Measurements from ENCODE around the gene ST7L. TPM values are rescaled to one million over a fixed set of nuclear protein-coding genes. Genes with fewer than 3 reads are reported as not detected.

The ST7L gene
- total and polyA plus RNA-seq, 2 experiments from 2014 or later = 9.2 to 14.2 TPM

DNA sequence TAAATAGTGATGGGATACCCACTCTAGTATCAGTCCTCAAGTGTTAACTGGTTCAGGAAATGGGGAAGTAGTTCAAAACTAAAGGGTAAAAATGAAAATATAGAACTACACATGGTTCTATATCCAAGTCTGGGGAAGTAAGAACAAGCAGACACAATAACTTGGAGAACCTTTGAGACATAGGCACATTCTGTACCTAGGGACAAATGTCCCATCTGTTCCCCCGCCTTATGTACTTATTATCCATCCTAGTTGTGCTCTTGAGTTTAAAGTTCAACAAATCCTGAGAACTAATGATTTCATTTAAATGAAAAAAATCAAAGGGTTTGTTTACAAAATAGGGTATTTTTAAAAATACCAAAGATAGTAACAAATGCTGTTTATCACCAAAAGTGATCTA lies 77.6 kb downstream of the ST7L start:
- Histone ChIP-seq H3K4me3 (no peak overlapping the region), H3K27ac (no peak overlapping the region), H3K9me3 (ENCODE audit: low read depth) (no peaks in the 10 kb centered on the region), H2AFZ (no peak overlapping the region), H3K4me2 (no peak overlapping the region), H4K20me1 (ENCODE audit: insufficient read depth, poor library complexity, severe bottlenecking) (no peaks in the 10 kb centered on the region), H3K27me3 (no peaks in the 10 kb centered on the region), H3K9me2 (replicated peaks; ENCODE audit: insufficient read depth) (no peaks in the 10 kb centered on the region), H3K79me2 (no peaks in the 10 kb centered on the region), H3K36me3 (replicated peaks; ENCODE audit: insufficient read depth, low read depth) (no peaks in the 10 kb centered on the region), H3K4me1 (ENCODE audit: insufficient read depth) (peaks cover 5% of the 10 kb centered on the region)
- WGBS (ENCODE audit: low lambda C conversion rate, missing lambda C conversion rate) = 50% methylated on average over 1 of the region's 1 CpG
- TF ChIP-seq, protein P1, sequence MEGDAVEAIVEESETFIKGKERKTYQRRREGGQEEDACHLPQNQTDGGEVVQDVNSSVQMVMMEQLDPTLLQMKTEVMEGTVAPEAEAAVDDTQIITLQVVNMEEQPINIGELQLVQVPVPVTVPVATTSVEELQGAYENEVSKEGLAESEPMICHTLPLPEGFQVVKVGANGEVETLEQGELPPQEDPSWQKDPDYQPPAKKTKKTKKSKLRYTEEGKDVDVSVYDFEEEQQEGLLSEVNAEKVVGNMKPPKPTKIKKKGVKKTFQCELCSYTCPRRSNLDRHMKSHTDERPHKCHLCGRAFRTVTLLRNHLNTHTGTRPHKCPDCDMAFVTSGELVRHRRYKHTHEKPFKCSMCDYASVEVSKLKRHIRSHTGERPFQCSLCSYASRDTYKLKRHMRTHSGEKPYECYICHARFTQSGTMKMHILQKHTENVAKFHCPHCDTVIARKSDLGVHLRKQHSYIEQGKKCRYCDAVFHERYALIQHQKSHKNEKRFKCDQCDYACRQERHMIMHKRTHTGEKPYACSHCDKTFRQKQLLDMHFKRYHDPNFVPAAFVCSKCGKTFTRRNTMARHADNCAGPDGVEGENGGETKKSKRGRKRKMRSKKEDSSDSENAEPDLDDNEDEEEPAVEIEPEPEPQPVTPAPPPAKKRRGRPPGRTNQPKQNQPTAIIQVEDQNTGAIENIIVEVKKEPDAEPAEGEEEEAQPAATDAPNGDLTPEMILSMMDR (IDR thresholded peaks at IDR 0.05; ENCODE audit: poor library complexity) = no peak
- TF ChIP-seq EZH2phosphoT487 (IDR thresholded peaks at IDR 0.05; ENCODE audit: low read depth, severe bottlenecking, unreplicated experiment) = no peak
- TF ChIP-seq EZH2 (IDR thresholded peaks at IDR 0.05; ENCODE audit: borderline replicate concordance) = no peak
- DNase-seq (ENCODE audit: low spot score) = no peak

DNA sequence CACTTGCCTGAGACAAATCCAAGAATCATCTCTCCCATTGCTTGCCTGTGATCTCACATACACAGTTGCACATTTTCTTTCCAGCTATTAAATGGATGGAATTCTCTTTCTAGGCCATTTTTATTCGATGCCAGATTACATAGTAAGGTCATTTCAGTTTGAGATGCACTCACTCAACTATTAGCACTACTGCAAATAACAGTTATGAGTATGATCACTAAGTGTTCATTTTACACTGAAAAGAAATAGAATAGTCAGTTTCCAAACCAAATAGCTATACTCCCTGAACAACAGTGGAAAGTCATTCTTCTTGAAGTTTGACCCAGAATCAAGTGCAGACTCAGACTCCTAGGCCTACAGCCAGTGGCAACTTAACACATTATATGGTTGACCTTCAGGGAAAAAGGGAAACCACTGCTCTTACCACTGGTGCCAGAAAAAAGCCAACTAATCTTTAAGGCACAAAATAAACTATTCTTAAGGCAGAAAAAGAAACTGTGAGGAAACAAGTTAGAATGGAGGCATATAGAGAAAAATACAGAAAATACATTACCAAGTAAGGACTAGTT lies 78.6 kb downstream of the ST7L start:
- no peak for DNase-seq (ENCODE audit: low spot score)
- no peaks in the 10 kb centered on the region for H3K9me3 ChIP-seq (ENCODE audit: low read depth)
- no peak overlapping the region for H3K4me3 ChIP-seq
- peaks cover 5% of the 10 kb centered on the region for H3K4me1 ChIP-seq (ENCODE audit: insufficient read depth)
- H3K79me2 ChIP-seq = no peaks in the 10 kb centered on the region
- no peak overlapping the region for H3K4me2 ChIP-seq
- 56% methylated on average over 1 of the region's 1 CpG for WGBS (ENCODE audit: low lambda C conversion rate, missing lambda C conversion rate)
- H3K36me3 ChIP-seq (replicated peaks; ENCODE audit: insufficient read depth, low read depth) = no peaks in the 10 kb centered on the region
- H2AFZ ChIP-seq = no peak overlapping the region
- TF ChIP-seq EZH2phosphoT487 (IDR thresholded peaks at IDR 0.05; ENCODE audit: low read depth, severe bottlenecking, unreplicated experiment) (no peak), EZH2 (IDR thresholded peaks at IDR 0.05; ENCODE audit: borderline replicate concordance) (no peak)
- TF ChIP-seq, protein P1 (IDR thresholded peaks at IDR 0.05; ENCODE audit: poor library complexity) = no peak
- no peaks in the 10 kb centered on the region for H4K20me1 ChIP-seq (ENCODE audit: insufficient read depth, poor library complexity, severe bottlenecking)
- no peaks in the 10 kb centered on the region for H3K27me3 ChIP-seq
- H3K27ac ChIP-seq = no peak overlapping the region
- no peaks in the 10 kb centered on the region for H3K9me2 ChIP-seq (replicated peaks; ENCODE audit: insufficient read depth)

DNA sequence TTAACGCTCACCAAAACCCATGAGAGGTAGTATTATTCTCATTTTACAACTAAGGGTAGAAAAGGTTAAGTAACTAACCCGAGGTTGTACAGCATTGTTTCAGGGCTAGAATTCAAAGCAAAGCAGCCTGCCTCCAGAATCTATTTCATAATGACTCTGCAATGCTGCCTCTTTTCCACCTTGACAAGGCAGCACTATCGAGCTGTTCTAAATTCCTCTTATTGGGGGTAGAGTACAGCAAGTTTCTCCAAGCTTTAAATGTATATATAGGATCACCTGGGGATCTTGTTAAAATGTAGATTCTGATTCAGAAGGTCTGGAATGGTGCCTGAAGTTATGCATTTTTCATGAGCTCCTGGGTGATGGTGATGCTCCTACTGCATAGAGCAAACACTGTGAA lies 80.1 kb downstream of the ST7L start:
- Histone ChIP-seq H3K36me3 (replicated peaks; ENCODE audit: insufficient read depth, low read depth) (no peaks in the 10 kb centered on the region), H4K20me1 (ENCODE audit: insufficient read depth, poor library complexity, severe bottlenecking) (no peaks in the 10 kb centered on the region), H3K9me2 (replicated peaks; ENCODE audit: insufficient read depth) (no peaks in the 10 kb centered on the region), H3K4me3 (no peak overlapping the region), H3K79me2 (no peaks in the 10 kb centered on the region), H3K27me3 (no peaks in the 10 kb centered on the region), H3K27ac (no peak overlapping the region), H2AFZ (no peak overlapping the region), H3K4me1 (ENCODE audit: insufficient read depth) (no peaks in the 10 kb centered on the region), H3K4me2 (no peak overlapping the region), H3K9me3 (ENCODE audit: low read depth) (no peaks in the 10 kb centered on the region)
- no peak for DNase-seq (ENCODE audit: low spot score)
- TF ChIP-seq EZH2 (IDR thresholded peaks at IDR 0.05; ENCODE audit: borderline replicate concordance) = no peak
- TF ChIP-seq, protein P1 (IDR thresholded peaks at IDR 0.05; ENCODE audit: poor library complexity) = no peak
- TF ChIP-seq EZH2phosphoT487 (IDR thresholded peaks at IDR 0.05; ENCODE audit: low read depth, severe bottlenecking, unreplicated experiment) = no peak
- WGBS (ENCODE audit: low lambda C conversion rate, missing lambda C conversion rate) = 95% methylated on average over 3 of the region's 3 CpGs

- H3K27ac ChIP-seq = no peak overlapping the region
- H3K79me2 ChIP-seq = no peaks in the 10 kb centered on the region
- H3K9me2 ChIP-seq (replicated peaks; ENCODE audit: insufficient read depth) = no peaks in the 10 kb centered on the region
- H3K9me3 ChIP-seq (ENCODE audit: low read depth) = no peaks in the 10 kb centered on the region
- no peaks in the 10 kb centered on the region for H4K20me1 ChIP-seq (ENCODE audit: insufficient read depth, poor library complexity, severe bottlenecking)
- no peak for DNase-seq (ENCODE audit: low spot score)
- H3K4me2 ChIP-seq = no peak overlapping the region
- H3K27me3 ChIP-seq = no peaks in the 10 kb centered on the region
- no peak overlapping the region for H3K4me3 ChIP-seq
- H3K4me1 ChIP-seq (ENCODE audit: insufficient read depth) = no peaks in the 10 kb centered on the region
- TF ChIP-seq, protein P1 (IDR thresholded peaks at IDR 0.05; ENCODE audit: poor library complexity) = no peak
- no peak for TF ChIP-seq EZH2phosphoT487 (IDR thresholded peaks at IDR 0.05; ENCODE audit: low read depth, severe bottlenecking, unreplicated experiment)
- TF ChIP-seq EZH2 (IDR thresholded peaks at IDR 0.05; ENCODE audit: borderline replicate concordance) = no peak
- no peak overlapping the region for H2AFZ ChIP-seq
- H3K36me3 ChIP-seq (replicated peaks; ENCODE audit: insufficient read depth, low read depth) = no peaks in the 10 kb centered on the region
These were observed 81.5 kb downstream of the ST7L start for GRCh38 chr1:112537456-112537855.
